NCI-H2171 treated with DMSO at 0.1 percent for 48 hours (cell line): ENCODE data around the gene LAGE3.

ENCODE experiments used
- DNase-seq: peaks from one replicate; lab custom pipeline; 2025; lab: John Stamatoyannopoulos, UW

Gene LAGE3

DNA sequence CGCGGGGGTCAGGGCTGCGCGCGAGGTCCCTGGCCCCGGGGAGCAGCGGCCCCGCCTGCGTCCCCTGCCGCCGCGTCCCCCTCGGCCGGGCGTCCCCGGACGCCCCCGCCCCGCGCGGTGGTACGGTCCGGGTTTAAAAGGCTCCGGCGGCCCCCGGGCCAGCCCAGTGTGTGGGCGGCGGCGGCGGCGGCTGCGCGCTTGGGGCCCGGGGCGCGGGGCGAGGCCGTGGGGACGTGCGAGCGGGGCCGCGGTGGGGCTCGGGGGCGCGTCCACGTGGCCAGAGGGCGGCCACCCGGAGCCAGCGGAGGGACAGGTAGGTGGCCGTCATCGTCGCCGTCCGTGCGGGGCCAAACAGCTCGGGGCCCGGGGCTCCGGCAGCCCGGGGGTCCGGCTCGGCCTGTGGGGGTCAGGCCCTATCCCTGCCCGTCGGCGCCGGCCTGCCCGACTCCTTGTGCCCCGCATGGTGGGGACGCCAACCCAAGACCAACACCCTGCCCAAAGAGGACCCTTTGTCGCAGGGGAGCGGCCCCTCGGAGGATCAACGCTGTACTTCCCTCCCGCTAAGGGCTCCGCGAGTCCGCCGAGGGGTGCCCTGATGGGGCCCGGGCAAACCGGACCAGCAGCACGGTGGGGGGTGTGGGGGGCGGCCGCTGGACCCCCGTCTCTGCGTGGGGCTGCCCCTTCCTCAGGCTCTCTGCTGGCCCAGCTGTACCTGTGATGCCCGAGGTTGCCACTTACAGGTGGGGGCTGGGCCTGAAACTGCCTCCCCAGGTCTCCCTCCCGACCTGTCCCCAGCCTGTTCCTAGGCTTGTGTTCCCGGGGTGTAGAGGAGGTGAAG lies 20.7 kb downstream of the LAGE3 start, which contains the start of gene PLXNA3:
TSS of gene PLXNA3 (plus strand) at position 166 of the 838 bp plus-strand sequence. CDS start 1,903 bp downstream, outside the sequence.
- no peak for DNase-seq

DNA sequence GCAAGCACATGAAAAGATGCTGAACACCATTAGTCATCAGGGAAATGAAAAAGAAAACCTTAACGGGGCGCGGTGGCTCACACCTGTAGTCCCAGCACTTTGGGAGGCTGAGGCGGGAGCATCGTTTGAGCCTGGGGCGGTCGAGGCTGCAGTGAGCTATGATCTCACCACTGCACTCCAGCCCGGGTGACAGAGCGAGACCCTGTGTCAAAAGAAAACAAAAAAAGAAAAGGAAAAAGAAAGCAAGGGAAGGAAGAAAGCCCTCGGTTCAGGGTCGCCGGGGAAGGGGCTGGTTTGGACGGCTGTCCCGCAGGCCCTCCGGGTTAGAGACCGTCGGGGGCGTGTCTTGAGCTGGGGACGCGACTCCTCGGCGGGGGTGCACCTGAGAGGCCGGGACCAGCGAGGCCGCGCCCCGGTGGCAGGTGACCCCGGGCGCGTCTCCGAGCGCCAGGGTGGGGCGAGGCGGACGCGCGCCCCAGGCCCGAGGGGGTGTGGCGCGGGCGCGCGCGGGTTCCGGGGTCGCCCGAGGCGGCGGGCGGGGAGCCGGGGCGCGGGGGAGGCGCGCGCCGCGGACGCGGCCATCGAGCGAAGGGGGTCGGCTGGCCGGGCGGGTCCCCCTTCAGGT lies 21.5 kb downstream of the LAGE3 start:
- DNase-seq: peak; percentile 11

DNA sequence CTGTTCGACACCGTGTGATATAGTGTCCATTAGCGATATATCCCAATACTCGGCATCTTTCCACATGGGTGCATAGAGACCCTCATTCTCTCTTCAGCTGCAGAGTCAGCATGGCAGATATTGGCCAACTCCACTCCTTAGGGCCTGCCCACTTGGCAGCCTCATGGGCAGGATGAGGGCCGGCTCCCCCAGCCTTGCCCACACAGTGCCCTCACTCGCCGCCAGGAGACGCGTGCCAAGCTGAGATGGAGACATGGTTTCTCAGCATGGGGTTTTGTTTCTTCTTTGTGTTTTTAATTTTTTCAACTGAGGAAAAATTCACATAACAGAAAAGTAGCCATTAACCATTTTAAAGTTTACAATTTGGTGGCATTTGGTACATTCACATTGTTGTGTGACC lies 26.3 kb downstream of the LAGE3 start:
- no peak for DNase-seq

GRCh38 chrX:154450312-154450711 lies 28.8 kb downstream of the LAGE3 start:
- DNase-seq: no peak

- no peak for DNase-seq
These were observed 29.5 kb downstream of the LAGE3 start for GRCh38 chrX:154449618-154450017.

GRCh38 chrX:154448484-154448883 lies 30.6 kb downstream of the LAGE3 start:
- DNase-seq: no peak

DNA sequence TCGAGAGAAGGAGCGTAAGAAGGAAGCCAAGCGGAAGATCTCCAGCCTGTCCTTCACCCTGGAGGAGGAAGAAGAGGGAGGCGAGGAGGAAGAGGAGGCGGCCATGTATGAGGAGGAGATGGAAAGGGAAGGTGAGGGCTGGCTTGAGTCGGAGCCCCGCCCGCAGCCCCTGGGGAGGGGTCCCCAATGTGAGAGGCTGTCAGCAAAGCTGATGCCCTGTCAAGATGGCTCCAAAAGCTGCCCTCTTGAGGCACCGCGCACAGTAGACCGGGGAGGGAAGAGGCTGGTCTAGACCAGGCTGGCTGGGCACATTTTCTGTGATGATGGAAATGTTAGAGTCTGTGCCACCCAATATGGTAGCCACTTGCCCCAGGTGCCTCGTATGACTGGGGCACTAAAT lies 32.7 kb downstream of the LAGE3 start:
- no peak for DNase-seq

GRCh38 chrX:154445776-154446175 lies 33.3 kb downstream of the LAGE3 start:
- DNase-seq: no peak

DNA sequence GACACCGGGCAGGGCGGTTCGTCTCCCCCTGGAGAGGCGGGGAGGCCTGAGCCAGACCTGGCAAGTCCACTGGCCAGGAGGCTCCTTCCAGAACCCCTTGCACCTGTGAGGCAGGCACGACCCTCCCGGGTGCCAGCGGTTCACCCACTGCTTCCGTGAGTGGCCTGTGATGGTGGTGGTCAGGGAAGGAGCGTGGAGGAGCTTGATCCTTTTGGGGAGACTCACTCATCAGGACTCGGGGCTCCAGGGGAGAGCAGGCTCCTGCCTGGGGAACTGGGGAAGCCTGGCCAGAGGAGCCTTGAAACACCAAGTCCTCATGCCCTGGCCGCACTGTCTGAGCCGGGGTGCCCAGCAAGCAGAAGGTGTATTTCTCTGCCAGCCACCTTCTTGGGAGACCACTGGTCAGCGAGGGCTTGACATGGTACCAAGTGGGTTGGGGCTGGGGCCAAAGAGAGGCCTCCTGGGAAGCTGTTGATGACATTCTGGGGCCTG lies 34.3 kb downstream of the LAGE3 start:
- no peak for DNase-seq

DNA sequence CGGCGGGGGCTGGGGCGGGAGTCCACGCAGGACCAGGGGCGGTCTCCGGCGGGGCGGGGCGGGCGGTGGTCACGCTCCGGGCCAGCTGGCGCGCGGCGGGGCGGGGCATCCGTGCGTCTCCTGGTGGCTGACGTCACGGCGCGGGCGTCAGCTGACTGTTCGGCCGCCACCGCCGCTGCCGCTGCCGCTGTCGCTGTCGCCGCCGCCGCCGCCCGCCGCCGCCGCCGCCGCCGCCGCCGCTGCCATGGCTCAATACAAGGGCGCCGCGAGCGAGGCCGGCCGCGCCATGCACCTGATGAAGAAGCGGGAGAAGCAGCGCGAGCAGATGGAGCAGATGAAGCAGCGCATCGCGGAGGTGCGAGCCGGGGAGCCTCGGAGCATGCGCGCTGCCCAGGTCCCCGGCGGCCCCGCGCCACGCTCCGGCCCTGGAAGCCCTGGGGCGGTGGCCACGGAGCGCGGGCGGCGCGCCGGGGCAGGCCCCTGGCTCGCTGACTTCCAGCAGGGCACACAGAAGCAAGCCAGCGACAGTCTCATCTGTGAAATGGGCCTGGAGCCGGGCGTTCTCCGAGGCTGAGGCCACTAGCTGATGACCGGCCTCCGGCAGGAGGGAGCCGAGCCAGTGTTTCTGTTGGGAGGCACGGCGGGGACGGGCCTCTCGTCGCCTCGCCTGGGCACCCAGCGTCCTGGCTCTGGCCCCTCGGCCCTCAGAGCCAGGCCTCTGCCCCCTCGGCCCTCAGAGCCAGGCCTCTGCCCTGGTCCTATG lies 34.9 kb downstream of the LAGE3 start, which contains the start of gene FAM50A:
TSS of gene FAM50A (plus strand) at position 150 of the 763 bp plus-strand sequence. CDS start at position 245, 95 bp downstream.
- DNase-seq: peak; percentile 21

DNA sequence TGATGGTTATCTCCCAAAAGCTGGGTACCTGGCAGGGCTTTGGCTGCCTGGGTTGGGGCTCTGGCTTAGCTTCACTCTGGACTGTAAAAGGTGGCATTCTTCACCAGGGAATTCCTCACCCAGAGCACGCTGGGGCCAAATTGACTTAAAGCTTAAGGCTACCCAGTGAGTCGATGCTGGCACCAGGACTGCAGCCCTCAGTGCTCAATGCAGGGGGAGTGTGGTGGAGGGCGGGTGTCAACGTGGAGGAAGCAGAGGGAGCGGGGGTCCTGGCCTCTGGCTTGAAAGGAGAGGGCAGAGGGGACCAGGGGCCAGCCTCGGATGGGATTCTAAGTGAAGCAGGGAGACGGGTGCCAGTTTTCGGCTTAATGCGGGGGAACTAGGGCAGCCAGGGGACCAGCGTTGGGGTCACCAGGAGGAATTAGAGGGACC lies 35.6 kb downstream of the LAGE3 start:
- no peak for DNase-seq

- DNase-seq: no peak
These were observed 36.9 kb downstream of the LAGE3 start for GRCh38 chrX:154441984-154442707.

GRCh38 chrX:154441564-154441963 lies 37.5 kb downstream of the LAGE3 start:
- DNase-seq: no peak

DNA sequence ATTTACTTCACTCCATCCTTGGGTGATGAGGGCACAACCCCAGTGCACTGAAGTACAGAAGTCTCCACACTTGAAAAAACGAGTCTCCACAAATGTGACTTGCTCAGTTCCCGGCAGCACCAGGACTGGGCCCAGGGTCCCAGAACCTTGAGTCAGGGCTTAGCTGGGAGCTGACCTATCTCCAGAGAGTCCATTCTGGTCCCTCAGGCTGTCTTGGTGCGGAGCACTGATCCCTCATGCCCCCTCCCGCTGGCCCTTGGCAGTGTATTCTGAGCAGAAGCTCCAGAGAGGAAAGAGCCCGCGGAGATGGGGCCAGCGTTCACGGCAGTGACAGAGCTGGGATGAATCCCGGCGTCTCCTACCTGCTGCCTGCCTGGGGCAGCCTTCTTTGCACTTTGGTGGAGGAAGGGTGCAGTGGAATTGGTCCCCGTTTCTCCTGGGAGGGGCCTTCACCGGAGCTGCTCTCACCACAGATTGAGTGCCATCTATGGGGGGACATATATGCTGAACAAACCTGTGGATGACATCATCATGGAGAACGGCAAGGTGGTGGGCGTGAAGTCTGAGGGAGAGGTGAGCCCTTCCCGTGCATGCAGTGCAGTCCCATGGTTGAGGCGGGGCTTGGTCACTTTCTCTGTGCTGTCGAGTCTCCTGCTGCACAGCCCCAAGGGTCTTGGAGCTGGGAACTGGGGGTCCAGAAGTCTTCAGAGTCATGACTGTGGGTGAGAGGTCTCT lies 38.3 kb downstream of the LAGE3 start:
- no peak for DNase-seq

GRCh38 chrX:154439841-154440240 lies 39.2 kb downstream of the LAGE3 start:
- DNase-seq: no peak

GRCh38 chrX:154437971-154438893 lies 40.8 kb downstream of the LAGE3 start:
- no peak for DNase-seq

DNA sequence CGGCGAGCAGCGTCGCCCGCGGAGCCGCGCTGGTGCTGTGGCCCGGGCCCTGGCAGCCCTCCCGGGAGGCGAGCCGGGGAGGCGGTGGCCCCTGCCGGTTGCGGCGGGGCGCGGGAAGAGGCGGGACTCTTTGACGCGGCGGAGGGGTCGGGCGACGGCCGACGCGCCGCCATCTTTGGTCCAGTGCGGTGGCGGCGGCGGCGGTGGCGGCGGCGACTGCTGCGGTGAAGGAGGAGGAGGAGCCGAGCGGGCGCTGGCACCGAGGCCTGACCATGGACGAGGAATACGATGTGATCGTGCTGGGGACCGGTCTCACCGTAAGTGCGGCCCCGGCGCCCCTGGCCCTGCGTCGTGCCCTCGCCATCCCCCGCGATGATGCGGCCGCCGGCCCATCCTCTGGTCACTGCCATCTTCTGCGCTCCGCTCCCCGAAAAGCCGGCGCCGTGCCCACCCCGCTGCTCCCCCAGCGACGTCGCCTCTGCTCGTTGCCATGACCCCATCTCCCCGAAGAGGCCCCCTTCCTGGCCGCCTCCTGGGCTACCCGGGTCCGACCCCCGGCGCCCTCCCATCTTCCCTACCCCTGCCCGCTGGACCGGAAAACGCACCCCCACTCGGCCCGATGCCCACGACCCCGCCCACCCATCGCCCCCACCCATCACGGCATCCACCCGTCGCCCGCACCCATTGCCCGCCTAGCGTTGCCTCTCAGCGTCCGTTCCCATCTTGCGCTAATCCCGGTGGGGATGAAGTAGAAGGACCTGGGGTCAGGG lies 41.9 kb downstream of the LAGE3 start, which contains the start of gene GDI1:
TSS of gene GDI1 (plus strand) at position 172 of the 770 bp plus-strand sequence. CDS start at position 273, 101 bp downstream.
- peak; percentile 6 for DNase-seq

- DNase-seq: peak; percentile 9
These were observed 42.6 kb downstream of the LAGE3 start for GRCh38 chrX:154436374-154436982.
